Activated CD8-positive, alpha-beta memory T cell treated with anti-CD3 and anti-CD28 coated beads, Interleukin-2, amount 50 U/mL, for 4 hours (primary cell): Measurements from ENCODE around the gene POLR3F.
A peak's percentile ranks its signal among the peaks of the same experiment; 100 is the strongest.
"Not testable (repeated sequence)": the region's sequence is repeated elsewhere in the genome, so short reads cannot be mapped to it uniquely, and the experiment has no call there.

Experiments
- DNase-seq: peaks from one replicate; pipeline ENCODE4 v3.0.0-alpha.2; 2020

The POLR3F gene

GRCh38 chr20:18506744-18507143 lies 39.6 kb downstream of the POLR3F start:
- no peak for DNase-seq

GRCh38 chr20:18507218-18508191 lies 40.3 kb downstream of the POLR3F start, which contains the start of gene SEC23B:
Gene SEC23B (plus strand): TSS chr20:18507940. CDS start chr20:18510836, 2,896 bp downstream.
- peak; percentile 97 for DNase-seq

GRCh38 chr20:18511571-18511970 lies 44.4 kb downstream of the POLR3F start:
- DNase-seq, result no peak

- no peak for DNase-seq
Observed at GRCh38 chr20:18513208-18513607, 46.0 kb downstream of the POLR3F start.

GRCh38 chr20:18514127-18514526 lies 46.9 kb downstream of the POLR3F start:
- DNase-seq, result no peak

GRCh38 chr20:18515973-18516372 lies 48.8 kb downstream of the POLR3F start:
- DNase-seq, result no peak

- DNase-seq, result not testable (repeated sequence)
Observed at GRCh38 chr20:18522066-18522465, 54.9 kb downstream of the POLR3F start.

GRCh38 chr20:18523066-18523465 lies 55.9 kb downstream of the POLR3F start:
- DNase-seq, result no peak

- no peak for DNase-seq
Observed at GRCh38 chr20:18524646-18525045, 57.5 kb downstream of the POLR3F start.

- not testable (repeated sequence) for DNase-seq
Observed at GRCh38 chr20:18526761-18527160, 59.6 kb downstream of the POLR3F start.

- no peak for DNase-seq
Observed at GRCh38 chr20:18527339-18527738, 60.1 kb downstream of the POLR3F start.

GRCh38 chr20:18527836-18528235 lies 60.6 kb downstream of the POLR3F start:
- no peak for DNase-seq

GRCh38 chr20:18529041-18529440 lies 61.9 kb downstream of the POLR3F start:
- no peak for DNase-seq

- DNase-seq, result no peak
Observed at GRCh38 chr20:18532626-18533025, 65.4 kb downstream of the POLR3F start.

- no peak for DNase-seq
Observed at GRCh38 chr20:18533491-18533890, 66.3 kb downstream of the POLR3F start.

GRCh38 chr20:18533978-18534644 lies 66.9 kb downstream of the POLR3F start:
- no peak for DNase-seq
